Tibial nerve (tissue), 4 donors: ENCODE data around the gene MLXIPL. TPM values are rescaled to one million over a fixed set of nuclear protein-coding genes. Genes with fewer than 3 reads are reported as not detected.
"Not testable (repeated sequence)": the region's sequence is repeated elsewhere in the genome, so short reads cannot be mapped to it uniquely, and the experiment has no call there.

Source experiments
- DNase-seq, 2 donors: peaks; one replicate each; pipeline ENCODE4 v3.0.0-alpha.2; 2019; ENCODE audit warnings: low spot score in 2 of 2
- H3K27ac ChIP-seq, 4 donors: fragments of 200-600 bp; sonication (generic) in 3 of 4; one replicate each; pipeline ENCODE4 v1.5.1; 2017 to 2019; ENCODE audit warnings: mild to moderate bottlenecking in 1 of 4
- H3K27me3 ChIP-seq, 2 donors: fragments of 200-600 bp; sonication (generic) in 1 of 2; one replicate each; pipeline versions ENCODE4 v1.5.1 to v1.6.0; 2017 to 2019
- H3K36me3 ChIP-seq, 3 donors: fragments of 200-600 bp; sonication (generic); one replicate each; pipeline ENCODE4 v1.5.1; 2018 to 2019
- H3K4me1 ChIP-seq, 4 donors: fragments of 200-600 bp; sonication (generic) in 3 of 4; one replicate each; pipeline ENCODE4 v1.5.1; 2017 to 2019
- H3K4me3 ChIP-seq, 4 donors: fragments of 200-600 bp; sonication (generic) in 3 of 4; one replicate each; pipeline ENCODE4 v1.5.1; 2017 to 2019; ENCODE audit warnings: mild to moderate bottlenecking in 1 of 4, moderate library complexity in 1 of 4
- H3K9me3 ChIP-seq, 4 donors: fragments of 200-600 bp; sonication (generic) in 3 of 4; one replicate each; pipeline ENCODE4 v1.5.1; 2017 to 2019
- EP300 ChIP-seq, 2 donors: sonication (generic); formaldehyde crosslinking; IDR thresholded peaks; one replicate each; pipeline ENCODE4 v1.6.1; 2017; ENCODE audit warnings: antibody characterized with exemption in 2 of 2, mild to moderate bottlenecking in 1 of 2
- POLR2A ChIP-seq, 2 donors: fragments of 450-650 bp; IDR thresholded peaks; one replicate each; pipeline ENCODE4 v1.6.1; 2017; ENCODE audit warnings: antibody characterized with exemption in 2 of 2, mild to moderate bottlenecking in 2 of 2, moderate library complexity in 2 of 2
- WGBS, 2 donors: methylation state at CpG; one replicate each; pipeline ENCODE4 v1.1.5; 2018; 5-methylcytosine and 5-hydroxymethylcytosine counted together
- total RNA-seq, 4 donors: library from RNA; depleted of rRNA; stranded (reverse); fragments of >200 nt; gene quantifications; one replicate each; pipeline ENCODE4 v1.1.0, GENCODE V29; 2016
- TF ChIP-seq, protein P1 (sequence below), 5 experiments: fragments of 200-600 bp in 3 of 5; fragments of 450-650 bp in 2 of 5; sonication (generic) in 3 of 5; IDR thresholded peaks; one replicate each; pipeline ENCODE4 v1.5.1; 2016 to 2019; ENCODE audit warnings: antibody characterized with exemption in 5 of 5, mild to moderate bottlenecking in 3 of 5, moderate library complexity in 2 of 5

The MLXIPL gene
- total RNA-seq, 4 donors from 2014 or later: 16.2 to 83.5 (median 59.6) TPM

DNA sequence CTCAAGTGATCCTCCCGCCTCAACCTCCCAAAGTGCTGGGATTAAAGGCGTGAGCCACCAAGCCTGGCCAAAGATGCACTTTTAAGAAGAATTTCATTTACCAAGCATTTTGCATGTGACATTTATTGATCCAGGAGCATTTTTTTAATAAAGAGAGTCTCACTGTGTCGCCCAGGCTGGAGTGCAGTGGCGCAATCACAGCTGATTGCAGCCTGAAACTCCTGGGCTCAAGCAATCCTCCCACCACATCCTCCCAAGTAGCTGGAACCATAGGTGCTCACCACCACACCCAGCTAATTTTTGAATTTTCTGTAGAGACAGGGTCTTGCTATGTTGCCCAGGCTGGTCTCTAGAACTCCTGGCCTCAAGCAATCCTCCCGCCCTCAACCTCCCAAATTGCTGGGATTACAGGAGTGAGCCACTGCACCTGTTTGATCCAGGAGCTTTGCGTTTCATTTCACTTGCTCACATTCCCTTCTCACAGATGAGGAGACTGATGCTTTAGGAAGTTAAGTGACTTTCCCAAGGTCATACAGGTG, 41.6 kb downstream of the MLXIPL start:
- Histone ChIP-seq H3K4me3 (no peak overlapping the region), H3K27ac (no peak overlapping the region), H3K9me3 (no peaks in the 10 kb centered on the region), H3K27me3 (no peaks in the 10 kb centered on the region), H3K4me1 (peaks cover 0 to 13% (median 6%) of the 10 kb centered on the region in 4 donors), H3K36me3 (no peaks in the 10 kb centered on the region)
- WGBS, 2 donors: 87 to 93% methylated on average over 6 of the region's 6 CpGs
- TF ChIP-seq, protein P1, sequence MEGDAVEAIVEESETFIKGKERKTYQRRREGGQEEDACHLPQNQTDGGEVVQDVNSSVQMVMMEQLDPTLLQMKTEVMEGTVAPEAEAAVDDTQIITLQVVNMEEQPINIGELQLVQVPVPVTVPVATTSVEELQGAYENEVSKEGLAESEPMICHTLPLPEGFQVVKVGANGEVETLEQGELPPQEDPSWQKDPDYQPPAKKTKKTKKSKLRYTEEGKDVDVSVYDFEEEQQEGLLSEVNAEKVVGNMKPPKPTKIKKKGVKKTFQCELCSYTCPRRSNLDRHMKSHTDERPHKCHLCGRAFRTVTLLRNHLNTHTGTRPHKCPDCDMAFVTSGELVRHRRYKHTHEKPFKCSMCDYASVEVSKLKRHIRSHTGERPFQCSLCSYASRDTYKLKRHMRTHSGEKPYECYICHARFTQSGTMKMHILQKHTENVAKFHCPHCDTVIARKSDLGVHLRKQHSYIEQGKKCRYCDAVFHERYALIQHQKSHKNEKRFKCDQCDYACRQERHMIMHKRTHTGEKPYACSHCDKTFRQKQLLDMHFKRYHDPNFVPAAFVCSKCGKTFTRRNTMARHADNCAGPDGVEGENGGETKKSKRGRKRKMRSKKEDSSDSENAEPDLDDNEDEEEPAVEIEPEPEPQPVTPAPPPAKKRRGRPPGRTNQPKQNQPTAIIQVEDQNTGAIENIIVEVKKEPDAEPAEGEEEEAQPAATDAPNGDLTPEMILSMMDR (IDR thresholded peaks at IDR 0.05): no peak
- TF ChIP-seq EP300 (IDR thresholded peaks at IDR 0.05): no peak
- no peak for TF ChIP-seq POLR2A (IDR thresholded peaks at IDR 0.05)
- no peak for DNase-seq

DNA sequence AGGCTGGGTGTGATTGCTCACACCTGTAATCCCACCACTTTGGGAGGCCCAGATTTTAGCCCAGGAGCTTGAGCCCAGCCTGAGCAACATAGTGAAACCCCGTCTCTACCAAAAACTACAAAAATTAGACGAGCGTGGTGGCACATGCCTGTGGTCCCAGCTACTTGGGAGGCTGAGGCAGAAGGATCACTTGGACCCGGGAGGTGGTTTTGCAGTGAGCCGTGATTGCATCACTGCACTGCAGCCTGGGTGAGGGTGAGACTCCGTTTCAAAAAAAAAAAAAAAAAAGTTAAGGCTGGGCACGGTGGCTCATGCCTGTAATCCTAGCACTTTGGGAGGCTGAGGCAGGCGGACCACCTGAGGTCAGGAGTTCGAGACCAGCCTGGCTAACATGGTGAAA, 43.3 kb downstream of the MLXIPL start:
- not testable (repeated sequence) for H3K27ac ChIP-seq, H3K27me3 ChIP-seq, H3K36me3 ChIP-seq, H3K4me3 ChIP-seq, DNase-seq, H3K9me3 ChIP-seq
- H3K4me1 ChIP-seq: peaks cover 0 to 29% (median 17%) of the 10 kb centered on the region in 4 donors
- WGBS, 2 donors: 81 to 83% methylated on average over 9 of the region's 9 CpGs

DNA sequence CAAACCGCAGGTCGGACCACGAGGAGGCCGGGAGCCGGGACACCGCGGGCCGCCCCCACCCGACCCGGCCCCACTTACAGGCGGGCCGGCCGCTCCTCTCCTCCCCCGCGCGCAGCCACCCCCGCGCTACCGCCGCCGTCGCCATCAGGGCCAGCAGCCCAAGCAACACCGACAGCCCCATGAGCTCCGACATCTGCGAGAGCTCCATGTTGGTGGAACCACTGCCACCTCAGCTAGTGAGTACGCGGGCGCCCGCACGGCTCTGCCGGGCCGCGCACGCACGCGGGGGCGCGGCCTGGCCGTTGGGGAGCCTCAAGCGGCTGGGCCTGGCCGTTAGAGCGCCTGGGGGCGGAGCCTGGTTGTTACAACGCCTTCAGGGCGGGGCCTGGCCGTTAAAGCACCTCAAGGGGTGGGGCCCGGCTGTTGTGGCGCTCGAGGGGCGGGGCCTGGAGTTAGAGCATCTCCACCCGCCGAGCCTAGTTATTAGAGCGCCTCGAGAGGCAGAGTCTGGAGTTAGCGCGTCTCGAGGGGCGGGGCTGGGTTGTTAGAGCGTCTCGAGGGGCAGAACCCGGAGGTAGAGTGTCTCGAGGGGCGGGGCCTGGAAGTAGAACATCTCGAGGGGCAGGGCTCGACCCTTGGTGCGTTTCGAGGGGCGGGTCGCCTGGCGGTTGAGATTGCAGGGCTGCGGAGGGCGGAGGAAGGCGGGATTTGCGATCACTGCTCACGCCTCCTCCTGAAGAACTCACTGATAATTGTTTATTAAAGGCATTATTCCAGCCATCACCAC, 45.8 kb downstream of the MLXIPL start, which contains the start of gene TBL2:
Gene TBL2, minus strand, starts transcription at position 238 of the 787 bp plus-strand sequence. Its CDS starts 30 bp downstream, at position 208.
- Histone ChIP-seq H3K27me3 (no peaks in the 10 kb centered on the region), H3K4me3 (peak within 1 kb of the TSS; percentile 71 to 98 (median 89)), H3K27ac (peak within 1 kb of the TSS; percentile 90 to 96 (median 92)), H3K9me3 (no peaks in the 10 kb centered on the region), H3K4me1 (peaks cover 0 to 41% (median 17%) of the 10 kb centered on the region in 4 donors), H3K36me3 (peaks cover 0 to 25% (median 7%) of the 10 kb centered on the region in 3 donors)
- WGBS, 2 donors: 0% methylated on average over 27 to 54 of the region's 75 CpGs
- peak; percentile 79 to 87 for TF ChIP-seq POLR2A (IDR thresholded peaks at IDR 0.05)
- peak in 1 of 2 donors; percentile 72 for TF ChIP-seq EP300 (IDR thresholded peaks at IDR 0.05)
- TF ChIP-seq, protein P1 (IDR thresholded peaks at IDR 0.05): peak in 3 of 5 experiments; percentile 16 to 39 (median 37)
- peak; percentile 98 to 99 for DNase-seq

DNA sequence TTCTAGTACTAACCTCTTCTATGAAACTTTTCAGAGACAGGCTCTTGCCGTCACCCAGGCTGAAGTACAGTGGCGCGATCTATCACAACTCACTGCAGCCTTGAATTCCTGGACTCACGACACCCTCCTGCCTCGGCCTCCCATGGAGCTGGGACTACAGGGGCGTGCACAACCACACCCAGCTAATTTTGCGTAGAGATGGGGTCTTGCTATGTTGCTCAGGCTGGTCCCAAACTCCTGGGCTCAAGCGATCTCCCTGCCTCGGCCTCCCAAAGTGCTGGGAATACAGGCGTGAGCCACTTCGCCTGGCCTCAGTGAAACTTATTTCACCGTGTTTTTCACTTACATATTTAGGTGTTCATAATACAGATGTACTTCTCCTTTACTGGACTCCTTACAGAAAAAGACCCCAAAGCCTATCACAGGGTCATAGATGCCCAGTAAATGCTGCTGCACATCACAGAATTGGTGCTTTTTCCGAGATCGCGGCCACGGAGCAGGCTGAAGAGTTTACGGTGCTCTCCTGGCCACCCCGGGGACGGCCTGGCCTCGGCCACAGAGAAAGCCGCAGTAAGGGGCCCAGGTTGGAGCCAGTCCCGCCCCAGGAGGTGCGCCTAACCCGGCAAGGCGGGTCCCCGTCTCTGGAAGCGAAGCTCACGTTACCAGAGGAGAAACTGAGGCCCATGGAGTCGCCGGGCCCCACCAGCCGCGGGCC, 46.5 kb downstream of the MLXIPL start:
- peak in 1 of 2 donors; percentile 8 for DNase-seq
- TF ChIP-seq EP300 (IDR thresholded peaks at IDR 0.05): no peak
- TF ChIP-seq POLR2A (IDR thresholded peaks at IDR 0.05): no peak
- TF ChIP-seq, protein P1 (IDR thresholded peaks at IDR 0.05): no peak
- Histone ChIP-seq H3K27me3 (no peaks in the 10 kb centered on the region), H3K36me3 (peaks cover 0 to 33% (median 14%) of the 10 kb centered on the region in 3 donors), H3K4me1 (peaks cover 0 to 41% (median 17%) of the 10 kb centered on the region in 4 donors), H3K9me3 (no peaks in the 10 kb centered on the region), H3K4me3 (peak overlapping the region; percentile 71 to 98 (median 89)), H3K27ac (peak overlapping the region; percentile 90 to 96 (median 92))
- WGBS, 2 donors: 8 to 10% methylated on average over 22 to 27 of the region's 32 CpGs

DNA sequence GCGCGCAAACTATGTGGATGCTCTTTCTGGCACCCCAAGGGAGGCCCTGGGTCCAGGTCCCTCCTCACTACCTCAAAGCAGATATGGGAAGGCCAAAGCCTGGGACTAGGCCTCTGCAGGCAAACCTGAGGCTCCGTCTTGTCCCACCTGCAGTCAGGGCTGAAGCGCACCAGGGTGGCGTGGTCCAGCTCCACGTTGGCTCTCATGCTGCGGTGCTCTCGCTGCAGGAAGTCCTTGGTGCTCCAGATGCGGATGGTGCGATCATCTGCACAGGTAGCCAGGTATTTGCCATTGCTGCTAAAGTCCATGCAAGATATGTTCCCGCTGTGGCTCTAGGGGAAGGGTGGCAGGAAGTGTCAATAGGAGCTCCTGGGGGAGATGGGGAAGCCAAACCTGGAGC, 50.5 kb downstream of the MLXIPL start:
- DNase-seq: no peak
- no peaks in the 10 kb centered on the region for H3K27me3 ChIP-seq
- H3K9me3 ChIP-seq: no peaks in the 10 kb centered on the region
- H3K4me3 ChIP-seq: no peak overlapping the region
- peaks cover 0 to 73% (median 20%) of the 10 kb centered on the region in 3 donors for H3K36me3 ChIP-seq
- no peak for TF ChIP-seq EP300 (IDR thresholded peaks at IDR 0.05)
- TF ChIP-seq, protein P1 (IDR thresholded peaks at IDR 0.05): no peak
- TF ChIP-seq POLR2A (IDR thresholded peaks at IDR 0.05): no peak
- H3K27ac ChIP-seq: no peak overlapping the region
- WGBS, 2 donors: 97 to 98% methylated on average over 11 of the region's 11 CpGs
- H3K4me1 ChIP-seq: peaks cover 0 to 29% (median 12%) of the 10 kb centered on the region in 4 donors
